Left lobe of liver (tissue), 2 donors: ENCODE measurements around the gene PCDH9. TPM values are rescaled to one million over a fixed set of nuclear protein-coding genes. Genes with fewer than 3 reads are reported as not detected.

Experiments
- ATAC-seq: fragments of 200-7000 bp; cut with Tn5 transposase; one replicate; pipeline ENCODE4 v1.9.1; 2020; ENCODE audit warnings: mild to moderate bottlenecking, moderate library complexity
- DNase-seq: peaks from one replicate; pipeline ENCODE4 v3.0.0-alpha.2; 2020; ENCODE audit warnings: low spot score
- total RNA-seq: library from RNA; stranded (reverse); gene quantifications from one replicate; pipeline ENCODE4 v1.2.1, GENCODE V29; 2021
- donor health status: DM: no; HTN: no; CAD: no; lungs with moderate emphysema.
- donor health status: DM: no; HTN: yes; CAD: no.

The PCDH9 gene
- total RNA-seq, 1 donor from 2014 or later, result 2.4 TPM

GRCh38 chr13:66429156-66429555, 801.0 kb downstream of the PCDH9 start:
- ATAC-seq (no peak), DNase-seq (no peak)

- DNase-seq (no peak), ATAC-seq (no peak)
Measured at GRCh38 chr13:66427458-66427861, 802.7 kb downstream of the PCDH9 start.

- DNase-seq, result no peak
Measured at GRCh38 chr13:66425741-66426140, 804.4 kb downstream of the PCDH9 start.

GRCh38 chr13:66424422-66424821, 805.7 kb downstream of the PCDH9 start:
- DNase-seq, result no peak
- ATAC-seq, result no peak

More at GRCh38 chr13:66425741-66426140, 804.4 kb downstream of the PCDH9 start:
- no peak for ATAC-seq

GRCh38 chr13:66415444-66415843, 814.7 kb downstream of the PCDH9 start:
- DNase-seq, result no peak
- no peak for ATAC-seq

- DNase-seq, result no peak
- ATAC-seq, result no peak
Measured at GRCh38 chr13:66414066-66414800, 815.9 kb downstream of the PCDH9 start.

GRCh38 chr13:66410314-66410713, 819.8 kb downstream of the PCDH9 start:
- DNase-seq (no peak), ATAC-seq (no peak)

GRCh38 chr13:66409542-66409941, 820.6 kb downstream of the PCDH9 start:
- DNase-seq, result no peak
- no peak for ATAC-seq

- no peak for DNase-seq
- no peak for ATAC-seq
Measured at GRCh38 chr13:66407128-66407527, 823.0 kb downstream of the PCDH9 start.

GRCh38 chr13:66405908-66406802, 824.0 kb downstream of the PCDH9 start:
- ATAC-seq (no peak), DNase-seq (no peak)

GRCh38 chr13:66402546-66402945, 827.6 kb downstream of the PCDH9 start:
- no peak for DNase-seq
- no peak for ATAC-seq

GRCh38 chr13:66402066-66402465, 828.1 kb downstream of the PCDH9 start:
- DNase-seq, result no peak
- ATAC-seq, result no peak

GRCh38 chr13:66400292-66400691, 829.8 kb downstream of the PCDH9 start:
- no peak for ATAC-seq

GRCh38 chr13:66399873-66400272, 830.3 kb downstream of the PCDH9 start:
- ATAC-seq, result no peak
- DNase-seq, result no peak

More at GRCh38 chr13:66400292-66400691, 829.8 kb downstream of the PCDH9 start:
- no peak for DNase-seq

GRCh38 chr13:66397133-66397532, 833.0 kb downstream of the PCDH9 start:
- DNase-seq, result no peak
- no peak for ATAC-seq

- DNase-seq (no peak), ATAC-seq (no peak)
Measured at GRCh38 chr13:66391322-66391721, 838.8 kb downstream of the PCDH9 start.

GRCh38 chr13:66378894-66379293, 851.2 kb downstream of the PCDH9 start:
- ATAC-seq, result no peak
- DNase-seq, result no peak

GRCh38 chr13:66377569-66377968, 852.6 kb downstream of the PCDH9 start:
- ATAC-seq, result no peak
- no peak for DNase-seq

GRCh38 chr13:66375756-66376155, 854.4 kb downstream of the PCDH9 start:
- DNase-seq (no peak), ATAC-seq (no peak)

GRCh38 chr13:66369666-66370065, 860.5 kb downstream of the PCDH9 start:
- no peak for DNase-seq

GRCh38 chr13:66367356-66367755, 862.8 kb downstream of the PCDH9 start:
- no peak for DNase-seq
- no peak for ATAC-seq

More at GRCh38 chr13:66369666-66370065, 860.5 kb downstream of the PCDH9 start:
- no peak for ATAC-seq

GRCh38 chr13:66365101-66365500, 865.0 kb downstream of the PCDH9 start:
- DNase-seq (no peak), ATAC-seq (no peak)
